ENCODE data around the gene FAM124B.
"Not testable (repeated sequence)": the region's sequence is repeated elsewhere in the genome, so short reads cannot be mapped to it uniquely, and the experiment has no call there.

Gene FAM124B

GRCh38 chr2:224412141-224413015 lies 10.5 kb upstream of the FAM124B start:
- DNase-seq, result no peak

GRCh38 chr2:224410946-224411561 lies 9.1 kb upstream of the FAM124B start:
- no peak for DNase-seq

- no peak for DNase-seq
Observed at GRCh38 chr2:224408676-224409075, 6.8 kb upstream of the FAM124B start.

GRCh38 chr2:224407241-224407701 lies 5.4 kb upstream of the FAM124B start:
- no peak for DNase-seq

- no peak for DNase-seq
Observed at GRCh38 chr2:224405841-224406370, 4.0 kb upstream of the FAM124B start.

- no peak for DNase-seq
Observed at GRCh38 chr2:224405412-224405811, 3.5 kb upstream of the FAM124B start.

GRCh38 chr2:224404796-224405195 lies 2.9 kb upstream of the FAM124B start:
- no peak for DNase-seq

- DNase-seq, result no peak
Observed at GRCh38 chr2:224403657-224404056, 1.8 kb upstream of the FAM124B start.

GRCh38 chr2:224400886-224401632 lies 848 bp downstream of the FAM124B start:
- no peak for DNase-seq

- no peak for DNase-seq
Observed at GRCh38 chr2:224400174-224400810, 1.6 kb downstream of the FAM124B start.

- DNase-seq, result no peak
Observed at GRCh38 chr2:224398289-224398688, 3.6 kb downstream of the FAM124B start.

- not testable (repeated sequence) for DNase-seq
Observed at GRCh38 chr2:224397100-224397499, 4.8 kb downstream of the FAM124B start.

- DNase-seq, result no peak
Observed at GRCh38 chr2:224395620-224396390, 6.1 kb downstream of the FAM124B start.

- DNase-seq, result no peak
Observed at GRCh38 chr2:224393157-224393872, 8.6 kb downstream of the FAM124B start.

- DNase-seq, result no peak
Observed at GRCh38 chr2:224392545-224392944, 9.4 kb downstream of the FAM124B start.

GRCh38 chr2:224389317-224389716 lies 12.6 kb downstream of the FAM124B start:
- DNase-seq, result no peak

- DNase-seq, result no peak
Observed at GRCh38 chr2:224386876-224387275, 15.0 kb downstream of the FAM124B start.

- DNase-seq, result no peak
Observed at GRCh38 chr2:224382973-224383555, 18.8 kb downstream of the FAM124B start.

- DNase-seq, result not testable (repeated sequence)
Observed at GRCh38 chr2:224382280-224382647, 19.6 kb downstream of the FAM124B start.

GRCh38 chr2:224381521-224382279 lies 20.2 kb downstream of the FAM124B start:
- no peak for DNase-seq

Measured in activated CD4-positive, CD25-positive, alpha-beta regulatory T cell (primary cell).